Vagina (tissue), 2 donors: ENCODE data around the gene PLXNB1. TPM values are rescaled to one million over a fixed set of nuclear protein-coding genes. Genes with fewer than 3 reads are reported as not detected.

Experiments used
- DNase-seq, 2 donors: peaks; one replicate each; pipeline ENCODE4 v3.0.0-alpha.2; 2017; ENCODE audit errors: extremely low spot score in 2 of 2
- H3K27ac ChIP-seq: fragments of 200-600 bp; sonication (generic); one replicate; pipeline ENCODE4 v1.5.1; 2019
- H3K27me3 ChIP-seq: fragments of 200-600 bp; sonication (generic); one replicate; pipeline ENCODE4 v1.5.1; 2019
- H3K36me3 ChIP-seq, 2 donors: fragments of 200-600 bp; sonication (generic); one replicate each; pipeline ENCODE4 v1.5.1; 2017 to 2019
- H3K4me1 ChIP-seq: fragments of 200-600 bp; sonication (generic); one replicate; pipeline ENCODE4 v1.5.1; 2019
- H3K4me3 ChIP-seq, 2 donors: fragments of 200-600 bp; sonication (generic); 1 replicate in 1 of 2; 2 replicates in 1 of 2; pipeline ENCODE4 v1.5.1; 2016 to 2019
- H3K9me3 ChIP-seq: fragments of 200-600 bp; sonication (generic); one replicate; pipeline ENCODE4 v1.5.1; 2019
- CTCF ChIP-seq, 3 experiments: fragments of 450-650 bp in 2 of 3; fragments of 200-600 bp in 1 of 3; sonication (generic) in 1 of 3; IDR thresholded peaks; one replicate each; pipeline ENCODE4 v1.5.1; 2017 to 2019; ENCODE audit warnings: antibody characterized with exemption in 3 of 3, mild to moderate bottlenecking in 2 of 3, moderate library complexity in 2 of 3
- POLR2A ChIP-seq, 2 donors: fragments of 450-650 bp; IDR thresholded peaks; one replicate each; pipeline ENCODE4 v1.6.1; 2017; ENCODE audit warnings: antibody characterized with exemption in 2 of 2, mild to moderate bottlenecking in 2 of 2, moderate library complexity in 2 of 2
- POLR2AphosphoS5 ChIP-seq, 2 donors: sonication (generic); formaldehyde crosslinking; IDR thresholded peaks; one replicate each; pipeline ENCODE4 v1.9.0; 2017; ENCODE audit warnings: antibody characterized with exemption in 2 of 2, mild to moderate bottlenecking in 2 of 2, low read depth in 1 of 2; ENCODE audit not compliant: insufficient read depth in 1 of 2
- intact Hi-C: fragments of 100-400 bp; cut with DNase I; formaldehyde crosslinking; loops from one replicate; pipeline ENCODE4 v1.15.1; 2023
- total RNA-seq: library from RNA; depleted of rRNA; stranded (reverse); fragments of >200 nt; gene quantifications from one replicate; pipeline ENCODE4 v1.2.3, GENCODE V29; 2016

Gene PLXNB1
- total RNA-seq, 1 donor from 2014 or later = 257 TPM

GRCh38 chr3:48372862-48373435 lies 56.9 kb downstream of the PLXNB1 start:
- no peak for DNase-seq
- intact Hi-C loops = no loop called here
- Histone ChIP-seq H3K4me1 (no peaks in the 10 kb centered on the region), H3K4me3 (no peak overlapping the region), H3K27ac (no peak overlapping the region), H3K27me3 (no peaks in the 10 kb centered on the region), H3K9me3 (no peaks in the 10 kb centered on the region), H3K36me3 (no peaks in the 10 kb centered on the region)
- no peak for TF ChIP-seq CTCF (IDR thresholded peaks at IDR 0.05)
- TF ChIP-seq POLR2A (IDR thresholded peaks at IDR 0.05) = no peak
- TF ChIP-seq POLR2AphosphoS5 (IDR thresholded peaks at IDR 0.05; ENCODE audit: insufficient read depth in 1 of 2, low read depth in 1 of 2) = no peak

- Histone ChIP-seq H3K4me1 (no peaks in the 10 kb centered on the region), H3K27me3 (no peaks in the 10 kb centered on the region), H3K27ac (no peak overlapping the region), H3K36me3 (no peaks in the 10 kb centered on the region), H3K4me3 (no peak overlapping the region), H3K9me3 (no peaks in the 10 kb centered on the region)
- no peak for DNase-seq
- intact Hi-C loops = no loop called here
- TF ChIP-seq POLR2AphosphoS5 (IDR thresholded peaks at IDR 0.05; ENCODE audit: insufficient read depth in 1 of 2, low read depth in 1 of 2) = no peak
- no peak for TF ChIP-seq POLR2A (IDR thresholded peaks at IDR 0.05)
- no peak for TF ChIP-seq CTCF (IDR thresholded peaks at IDR 0.05)
These were observed 57.5 kb downstream of the PLXNB1 start for GRCh38 chr3:48372377-48372770.

- no peak for TF ChIP-seq CTCF (IDR thresholded peaks at IDR 0.05)
- Histone ChIP-seq H3K27me3 (no peaks in the 10 kb centered on the region), H3K4me1 (no peaks in the 10 kb centered on the region), H3K27ac (no peak within 1 kb of the TSS), H3K9me3 (no peaks in the 10 kb centered on the region), H3K36me3 (no peaks in the 10 kb centered on the region), H3K4me3 (no peak within 1 kb of the TSS)
- intact Hi-C loops = no loop called here
- no peak for DNase-seq
These were observed 58.1 kb downstream of the PLXNB1 start, which contains the start of gene FBXW12 for GRCh38 chr3:48371651-48372376. TSS of gene FBXW12 (plus strand) at chr3:48372219. CDS start at chr3:48372768, 549 bp downstream.

- Histone ChIP-seq H3K27ac (no peak overlapping the region), H3K9me3 (no peaks in the 10 kb centered on the region), H3K4me3 (no peak overlapping the region), H3K4me1 (no peaks in the 10 kb centered on the region), H3K36me3 (no peaks in the 10 kb centered on the region), H3K27me3 (no peaks in the 10 kb centered on the region)
- TF ChIP-seq POLR2A (IDR thresholded peaks at IDR 0.05) (no peak), CTCF (IDR thresholded peaks at IDR 0.05) (no peak), POLR2AphosphoS5 (IDR thresholded peaks at IDR 0.05; ENCODE audit: insufficient read depth in 1 of 2, low read depth in 1 of 2) (no peak)
- intact Hi-C loops = no loop called here
- no peak for DNase-seq
These were observed 59.6 kb downstream of the PLXNB1 start for GRCh38 chr3:48370333-48370713.

GRCh38 chr3:48369693-48370332 lies 60.1 kb downstream of the PLXNB1 start:
- DNase-seq = no peak
- H3K27ac ChIP-seq = no peak overlapping the region
- no peaks in the 10 kb centered on the region for H3K4me1 ChIP-seq
- H3K9me3 ChIP-seq = no peaks in the 10 kb centered on the region
- TF ChIP-seq POLR2A (IDR thresholded peaks at IDR 0.05) = no peak
- TF ChIP-seq POLR2AphosphoS5 (IDR thresholded peaks at IDR 0.05; ENCODE audit: insufficient read depth in 1 of 2, low read depth in 1 of 2) = no peak
- TF ChIP-seq CTCF (IDR thresholded peaks at IDR 0.05) = no peak
- H3K27me3 ChIP-seq = no peaks in the 10 kb centered on the region
- intact Hi-C loops = no loop called here
- H3K4me3 ChIP-seq = no peak overlapping the region
- no peaks in the 10 kb centered on the region for H3K36me3 ChIP-seq
